CD14-positive monocyte (primary cell): Measurements from ENCODE around the gene NR4A2. TPM values are rescaled to one million over a fixed set of nuclear protein-coding genes. Genes with fewer than 3 reads are reported as not detected.

Experiments
- DNase-seq, 3 donors: peaks; one replicate each; pipeline ENCODE4 v3.0.0-alpha.2; 2011 to 2022
- H2AFZ ChIP-seq: 2 replicates; pipeline ENCODE4 v1.6.0; 2012; ENCODE audit warnings: mild to moderate bottlenecking, low read depth, low read length, inconsistent platforms; ENCODE audit not compliant: insufficient read depth, poor library complexity, severe bottlenecking
- H3K27ac ChIP-seq, 2 donors: 1 replicate in 1 of 2; 2 replicates in 1 of 2; pipeline ENCODE4 v1.5.1; 2012 to 2013; ENCODE audit warnings: low read length in 2 of 2, control low read depth in 1 of 2, inconsistent platforms in 1 of 2, low read depth in 1 of 2, mild to moderate bottlenecking in 1 of 2
- H3K27me3 ChIP-seq, 2 donors: one replicate each; pipeline versions ENCODE4 v1.6.0 to v1.6.1; 2011 to 2013; ENCODE audit warnings: low read length in 2 of 2; ENCODE audit not compliant: control insufficient read depth in 2 of 2, insufficient read depth in 2 of 2
- H3K36me3 ChIP-seq, 2 donors: replicated peaks in 1 of 2; 1 replicate in 1 of 2; 2 replicates in 1 of 2; pipeline versions ENCODE4 v1.5.1 to v1.6.1; 2012 to 2013; ENCODE audit warnings: low read length in 2 of 2, control low read depth in 1 of 2, inconsistent platforms in 1 of 2, mild to moderate bottlenecking in 1 of 2; ENCODE audit not compliant: insufficient read depth in 2 of 2, control insufficient read depth in 1 of 2
- H3K4me1 ChIP-seq, 2 donors: 1 replicate in 1 of 2; 2 replicates in 1 of 2; pipeline versions ENCODE4 v1.5.1 to v1.6.1; 2012 to 2013; ENCODE audit warnings: low read length in 2 of 2, control low read depth in 1 of 2, inconsistent platforms in 1 of 2, mild to moderate bottlenecking in 1 of 2, moderate library complexity in 1 of 2; ENCODE audit not compliant: insufficient read depth in 2 of 2, control insufficient read depth in 1 of 2
- H3K4me2 ChIP-seq: replicated peaks from 2 replicates; pipeline ENCODE3; 2012; ENCODE audit warnings: low read length, moderate library complexity, mild to moderate bottlenecking; ENCODE audit not compliant: poor library complexity, severe bottlenecking; ENCODE audit errors: extremely low read depth
- H3K4me3 ChIP-seq, 3 experiments: fragments of 200-600 bp in 1 of 3; sonication (generic) in 1 of 3; replicated peaks in 1 of 3; 1 replicate in 2 of 3; 2 replicates in 1 of 3; pipeline ENCODE4 v1.5.1; 2011 to 2013; ENCODE audit warnings: low read length in 3 of 3, mild to moderate bottlenecking in 3 of 3, control low read depth in 2 of 3, low read depth in 2 of 3, inconsistent platforms in 1 of 3, moderate library complexity in 1 of 3
- H3K79me2 ChIP-seq: 2 replicates; pipeline ENCODE4 v1.6.0; 2012; ENCODE audit warnings: mild to moderate bottlenecking, control low read depth, inconsistent platforms, low read length, moderate library complexity; ENCODE audit not compliant: insufficient read depth
- H3K9ac ChIP-seq: 2 replicates; pipeline ENCODE4 v1.6.0; 2017; ENCODE audit warnings: low read length, mild to moderate bottlenecking; ENCODE audit not compliant: insufficient read depth, poor library complexity, severe bottlenecking
- H3K9me3 ChIP-seq, 2 donors: replicated peaks in 1 of 2; 1 replicate in 1 of 2; 2 replicates in 1 of 2; pipeline versions ENCODE4 v1.5.1 to v1.6.1; 2012 to 2013; ENCODE audit warnings: low read length in 2 of 2, control low read depth in 1 of 2; ENCODE audit not compliant: control insufficient read depth in 1 of 2, insufficient read depth in 1 of 2
- H4K20me1 ChIP-seq: 2 replicates; pipeline ENCODE4 v1.6.0; 2012; ENCODE audit warnings: mild to moderate bottlenecking, low read length, control low read depth, moderate library complexity; ENCODE audit not compliant: insufficient read depth
- H3K27ac Mint-ChIP-seq, 7 donors: one replicate each; pipeline ENCODE4 v1.8.0; 2020; ENCODE audit warnings: mild to moderate bottlenecking in 7 of 7, mixed read lengths in 7 of 7, moderate library complexity in 6 of 7, inconsistent platforms in 2 of 7
- H3K27me3 Mint-ChIP-seq, 3 donors: one replicate each; pipeline ENCODE4 v1.8.0; 2021 to 2022; ENCODE audit warnings: low read depth in 3 of 3, mild to moderate bottlenecking in 3 of 3, mixed read lengths in 3 of 3, moderate library complexity in 3 of 3, inconsistent platforms in 1 of 3
- H3K36me3 Mint-ChIP-seq, 2 donors: one replicate each; pipeline ENCODE4 v1.8.0; 2020; ENCODE audit warnings: mixed read lengths in 2 of 2, inconsistent platforms in 1 of 2, mild to moderate bottlenecking in 1 of 2
- H3K4me1 Mint-ChIP-seq: one replicate; pipeline ENCODE4 v1.8.0; 2020; ENCODE audit warnings: mild to moderate bottlenecking, mixed read lengths
- H3K4me3 Mint-ChIP-seq, 2 donors: one replicate each; pipeline ENCODE4 v1.8.0; 2020; ENCODE audit warnings: mild to moderate bottlenecking in 2 of 2, mixed read lengths in 2 of 2, moderate library complexity in 1 of 2
- H3K9me3 Mint-ChIP-seq, 7 donors: one replicate each; pipeline ENCODE4 v1.8.0; 2020 to 2022; ENCODE audit warnings: mixed read lengths in 7 of 7, mild to moderate bottlenecking in 6 of 7, moderate library complexity in 6 of 7, inconsistent platforms in 2 of 7
- WGBS: methylation state at CpG from one replicate; pipeline ENCODE4 v1.1.5; 2013; ENCODE audit warnings: missing lambda C conversion rate; ENCODE audit not compliant: insufficient coverage; 5-methylcytosine and 5-hydroxymethylcytosine counted together
- intact Hi-C, 2 donors: fragments of 100-400 bp; cut with micrococcal nuclease; formaldehyde crosslinking; loops; one replicate each; pipeline versions ENCODE4 v1.15.0 to v1.15.1; 2023
- polyA plus RNA-seq, 3 donors: library from polyadenylated mRNA; depleted of rRNA in 1 of 3; unstranded in 2 of 3; stranded (reverse) in 1 of 3; fragments of 300-500 nt in 2 of 3; fragments of >200 nt in 1 of 3; fragmentation: Illumina TruSeq in 2 of 3; gene quantifications; 1 replicate in 2 of 3; 2 replicates in 1 of 3; pipeline ENCODE4 v1.2.3, GENCODE V29; 2012 to 2021
- TF ChIP-seq, protein P1 (sequence below): fragments of 200-600 bp; IDR thresholded peaks from one replicate; pipeline ENCODE4 v1.8.0; 2022; ENCODE audit warnings: antibody characterized with exemption, mild to moderate bottlenecking

The NR4A2 gene
- polyA plus RNA-seq, 3 donors, result 12.1 to 213 (median 21.6) TPM

DNA sequence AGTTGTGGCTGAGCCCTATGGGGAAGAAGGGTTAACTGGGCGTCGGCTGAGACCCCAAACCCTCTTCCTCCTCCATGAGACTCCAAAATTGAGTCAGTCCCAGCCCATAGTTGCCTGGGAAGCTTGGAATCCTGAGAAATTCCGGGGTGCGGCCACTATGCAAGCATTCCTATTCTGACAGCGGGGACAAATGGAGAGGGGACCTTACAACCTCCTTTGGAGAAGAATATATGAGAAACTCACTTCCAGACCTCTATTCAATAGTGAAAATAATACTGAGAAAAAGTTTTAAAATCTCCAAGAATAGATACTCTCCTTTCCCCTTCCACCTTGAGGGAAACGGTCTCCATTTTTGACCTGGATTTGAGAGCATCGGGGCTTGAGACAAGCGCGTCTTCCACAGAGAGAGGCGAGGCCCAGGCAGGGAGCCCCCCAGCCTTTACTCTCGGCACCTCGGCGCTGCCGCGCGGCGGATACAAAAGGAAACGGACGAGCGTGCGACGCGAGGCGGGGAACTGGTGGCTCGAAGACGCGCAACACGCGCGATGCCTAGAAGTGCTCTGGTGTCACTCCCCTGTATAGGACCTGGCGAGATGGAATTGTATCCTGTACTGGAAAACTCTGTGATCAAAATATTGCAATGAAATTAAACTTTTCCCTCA lies 11.1 kb downstream of the NR4A2 start:
- no peaks in the 10 kb centered on the region for H3K79me2 ChIP-seq
- 2% methylated on average over 14 of the region's 31 CpGs for WGBS
- peaks cover 94 to 97% (median 96%) of the 10 kb centered on the region in 3 donors for H3K27me3 Mint-ChIP-seq
- H3K36me3 Mint-ChIP-seq, result peaks cover 12 to 37% of the 10 kb centered on the region in 2 donors
- peak overlapping the region; percentile 15 for H3K4me2 ChIP-seq
- H3K27ac ChIP-seq, result no peak overlapping the region
- TF ChIP-seq, protein P1, sequence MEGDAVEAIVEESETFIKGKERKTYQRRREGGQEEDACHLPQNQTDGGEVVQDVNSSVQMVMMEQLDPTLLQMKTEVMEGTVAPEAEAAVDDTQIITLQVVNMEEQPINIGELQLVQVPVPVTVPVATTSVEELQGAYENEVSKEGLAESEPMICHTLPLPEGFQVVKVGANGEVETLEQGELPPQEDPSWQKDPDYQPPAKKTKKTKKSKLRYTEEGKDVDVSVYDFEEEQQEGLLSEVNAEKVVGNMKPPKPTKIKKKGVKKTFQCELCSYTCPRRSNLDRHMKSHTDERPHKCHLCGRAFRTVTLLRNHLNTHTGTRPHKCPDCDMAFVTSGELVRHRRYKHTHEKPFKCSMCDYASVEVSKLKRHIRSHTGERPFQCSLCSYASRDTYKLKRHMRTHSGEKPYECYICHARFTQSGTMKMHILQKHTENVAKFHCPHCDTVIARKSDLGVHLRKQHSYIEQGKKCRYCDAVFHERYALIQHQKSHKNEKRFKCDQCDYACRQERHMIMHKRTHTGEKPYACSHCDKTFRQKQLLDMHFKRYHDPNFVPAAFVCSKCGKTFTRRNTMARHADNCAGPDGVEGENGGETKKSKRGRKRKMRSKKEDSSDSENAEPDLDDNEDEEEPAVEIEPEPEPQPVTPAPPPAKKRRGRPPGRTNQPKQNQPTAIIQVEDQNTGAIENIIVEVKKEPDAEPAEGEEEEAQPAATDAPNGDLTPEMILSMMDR, result no peak
- H3K9me3 Mint-ChIP-seq, result peaks cover 0 to 49% (median 24%) of the 10 kb centered on the region in 7 donors
- H3K36me3 ChIP-seq, result no peaks in the 10 kb centered on the region
- H3K4me3 Mint-ChIP-seq, result peak overlapping the region; percentile 79 to 91
- H3K9me3 ChIP-seq, result peaks cover 0 to 23% of the 10 kb centered on the region in 2 donors
- intact Hi-C loops, result no loop called here
- peaks cover 94 to 100% of the 10 kb centered on the region in 2 donors for H3K27me3 ChIP-seq
- H4K20me1 ChIP-seq, result peaks cover under 1% of the 10 kb centered on the region
- H3K27ac Mint-ChIP-seq, result no peak overlapping the region
- H3K4me3 ChIP-seq, result peak overlapping the region in 1 of 3 experiments; percentile 16
- peaks cover 34% of the 10 kb centered on the region in 2 donors for H3K4me1 ChIP-seq
- peaks cover 44% of the 10 kb centered on the region for H3K4me1 Mint-ChIP-seq
- H3K9ac ChIP-seq, result no peak overlapping the region
- peak in 1 of 3 donors; percentile 27 for DNase-seq
- no peak overlapping the region for H2AFZ ChIP-seq

DNA sequence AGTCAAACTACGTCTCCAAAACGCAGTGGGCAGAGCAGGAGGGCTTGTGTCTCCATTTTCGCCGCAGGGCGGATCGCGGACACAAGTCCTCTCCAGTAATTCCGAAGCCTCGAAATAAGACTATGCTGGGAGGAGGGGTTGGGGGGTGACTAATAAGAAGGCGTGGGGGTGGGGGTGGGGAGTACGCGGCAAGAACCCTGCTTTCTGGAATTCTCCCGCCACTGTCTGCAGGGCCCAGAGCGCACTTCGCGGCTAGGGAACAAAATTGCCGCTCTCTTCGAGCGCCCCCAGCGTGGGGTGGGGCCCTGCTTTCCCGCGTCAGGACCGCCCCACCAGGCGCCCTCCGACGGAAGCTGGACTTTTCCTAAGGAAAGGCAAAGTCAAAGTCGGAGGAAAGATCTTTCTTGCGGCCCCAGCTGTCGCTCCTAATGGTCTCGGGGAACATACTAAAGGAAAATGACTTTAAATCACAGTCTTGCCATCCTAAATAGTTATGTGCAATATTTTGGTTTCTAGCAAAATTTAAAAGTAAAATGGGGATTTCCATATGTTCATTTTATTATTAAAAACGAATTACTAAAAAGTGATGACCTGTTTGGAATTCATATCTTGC lies 11.9 kb downstream of the NR4A2 start:
- Mint-ChIP-seq H3K27me3 (peaks cover 90 to 95% (median 90%) of the 10 kb centered on the region in 3 donors), H3K9me3 (peaks cover 0 to 42% (median 18%) of the 10 kb centered on the region in 7 donors), H3K27ac (no peak overlapping the region), H3K36me3 (peaks cover 4 to 32% of the 10 kb centered on the region in 2 donors), H3K4me3 (peak overlapping the region; percentile 52 to 91), H3K4me1 (peaks cover 43% of the 10 kb centered on the region)
- peak in 1 of 3 donors; percentile 3 for DNase-seq
- H3K9me3 ChIP-seq, result peaks cover 0 to 16% of the 10 kb centered on the region in 2 donors
- no peak overlapping the region for H3K27ac ChIP-seq
- H3K4me2 ChIP-seq, result peak overlapping the region; percentile 12
- H3K27me3 ChIP-seq, result peaks cover 94 to 100% of the 10 kb centered on the region in 2 donors
- no peaks in the 10 kb centered on the region for H4K20me1 ChIP-seq
- H2AFZ ChIP-seq, result no peak overlapping the region
- H3K4me3 ChIP-seq, result no peak overlapping the region
- H3K4me1 ChIP-seq, result peaks cover 34% of the 10 kb centered on the region in 2 donors
- no peak overlapping the region for H3K9ac ChIP-seq
- H3K36me3 ChIP-seq, result no peaks in the 10 kb centered on the region
- TF ChIP-seq, protein P1, result no peak
- intact Hi-C loops, result no loop called here
- no peaks in the 10 kb centered on the region for H3K79me2 ChIP-seq
- 5% methylated on average over 19 of the region's 31 CpGs for WGBS
